Neural crest cell (in vitro differentiated cells): ENCODE data around the gene OR13C2. TPM values are rescaled to one million over a fixed set of nuclear protein-coding genes. Genes with fewer than 3 reads are reported as not detected.
"Not testable (repeated sequence)": the region's sequence is repeated elsewhere in the genome, so short reads cannot be mapped to it uniquely, and the experiment has no call there.

Experiments
- DNase-seq: peaks from one replicate; pipeline ENCODE4 v3.0.0; 2021; ENCODE audit warnings: low read depth, mixed read lengths, low spot score
- H3K27ac Mint-ChIP-seq: one replicate; pipeline ENCODE4 v1.8.0; 2021; ENCODE audit warnings: mild to moderate bottlenecking, mixed read lengths; ENCODE audit not compliant: unreplicated experiment
- H3K27me3 Mint-ChIP-seq: 2 replicates; pipeline ENCODE4 v1.8.0; 2021; ENCODE audit warnings: low read depth, mild to moderate bottlenecking, mixed read lengths
- H3K36me3 Mint-ChIP-seq: 2 replicates; pipeline ENCODE4 v1.8.0; 2021; ENCODE audit warnings: low read depth, mild to moderate bottlenecking, mixed read lengths
- H3K4me1 Mint-ChIP-seq: 2 replicates; pipeline ENCODE4 v1.8.0; 2021; ENCODE audit warnings: mixed read lengths
- H3K4me3 Mint-ChIP-seq: one replicate; pipeline ENCODE4 v1.8.0; 2021; ENCODE audit warnings: mild to moderate bottlenecking, mixed read lengths
- H3K9me3 Mint-ChIP-seq: 2 replicates; pipeline ENCODE4 v1.8.0; 2021; ENCODE audit warnings: mixed read lengths
- long read RNA-seq: library from polyadenylated mRNA; unstranded; transcript quantifications from one replicate; pipeline ENCODE4 v2.0.0, GENCODE V29; 2020
- total RNA-seq: library from RNA; stranded (reverse); gene quantifications from 2 replicates; pipeline ENCODE4 v1.2.1, GENCODE V29; 2021
- TF ChIP-seq, protein P1 (sequence below): fragments of 200-600 bp; sonication (generic); conservative IDR thresholded peaks from 2 replicates; pipeline ENCODE4 v1.5.0; 2021; ENCODE audit warnings: antibody characterized with exemption, mild to moderate bottlenecking

OR13C2 gene, protein sequence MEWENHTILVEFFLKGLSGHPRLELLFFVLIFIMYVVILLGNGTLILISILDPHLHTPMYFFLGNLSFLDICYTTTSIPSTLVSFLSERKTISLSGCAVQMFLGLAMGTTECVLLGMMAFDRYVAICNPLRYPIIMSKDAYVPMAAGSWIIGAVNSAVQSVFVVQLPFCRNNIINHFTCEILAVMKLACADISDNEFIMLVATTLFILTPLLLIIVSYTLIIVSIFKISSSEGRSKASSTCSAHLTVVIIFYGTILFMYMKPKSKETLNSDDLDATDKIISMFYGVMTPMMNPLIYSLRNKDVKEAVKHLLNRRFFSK
- not detected in 2 replicates for total RNA-seq
- long read RNA-seq = 0 reads

DNA sequence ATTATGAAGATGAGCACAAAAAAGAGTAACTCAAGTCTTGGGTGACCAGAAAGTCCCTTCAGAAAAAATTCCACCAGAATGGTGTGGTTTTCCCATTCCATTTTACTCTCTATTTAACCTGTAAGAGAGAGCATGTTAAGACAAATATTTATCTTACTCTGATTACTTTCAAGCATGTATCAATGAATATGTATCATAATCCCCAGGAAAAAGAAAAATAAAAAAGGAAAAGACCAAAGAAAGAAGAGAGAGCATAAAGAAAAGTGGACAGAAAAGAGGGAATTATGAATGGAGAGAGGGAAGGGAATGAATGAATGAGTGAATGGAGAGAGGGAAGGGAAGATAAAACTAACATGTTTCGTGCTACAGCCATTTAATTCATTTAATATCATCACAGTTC lies at the start of gene OR13C2:
TSS of gene OR13C2 (minus strand) at position 101 of the 400 bp plus-strand sequence. CDS start at position 101, 0 bp downstream.
- not testable (repeated sequence) for H3K4me1 Mint-ChIP-seq, H3K4me3 Mint-ChIP-seq, H3K36me3 Mint-ChIP-seq, DNase-seq, H3K27ac Mint-ChIP-seq, H3K9me3 Mint-ChIP-seq
- H3K27me3 Mint-ChIP-seq = peaks cover 29% of the 10 kb centered on the region

DNA sequence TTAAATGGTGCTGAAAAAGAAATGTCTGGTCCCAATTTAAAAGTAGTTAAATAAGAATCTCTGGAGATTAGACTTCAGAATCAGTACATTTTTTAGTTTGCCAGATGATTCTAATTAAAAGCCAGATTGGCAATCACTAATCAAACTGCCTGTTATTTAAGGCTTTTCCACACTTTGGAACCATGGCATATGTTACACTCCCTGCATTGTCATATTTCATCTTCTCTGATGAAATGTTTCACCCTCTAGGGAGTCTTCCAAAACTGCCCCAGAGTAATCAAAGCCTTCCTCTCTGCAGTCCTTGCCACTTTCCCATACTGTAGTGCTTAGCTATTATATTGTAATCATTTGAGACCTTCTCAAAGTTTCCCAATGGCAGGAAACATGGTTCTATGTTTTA lies 30.0 kb upstream of the OR13C2 start:
- Mint-ChIP-seq H3K4me1 (no peaks in the 10 kb centered on the region), H3K4me3 (no peak overlapping the region)

DNA sequence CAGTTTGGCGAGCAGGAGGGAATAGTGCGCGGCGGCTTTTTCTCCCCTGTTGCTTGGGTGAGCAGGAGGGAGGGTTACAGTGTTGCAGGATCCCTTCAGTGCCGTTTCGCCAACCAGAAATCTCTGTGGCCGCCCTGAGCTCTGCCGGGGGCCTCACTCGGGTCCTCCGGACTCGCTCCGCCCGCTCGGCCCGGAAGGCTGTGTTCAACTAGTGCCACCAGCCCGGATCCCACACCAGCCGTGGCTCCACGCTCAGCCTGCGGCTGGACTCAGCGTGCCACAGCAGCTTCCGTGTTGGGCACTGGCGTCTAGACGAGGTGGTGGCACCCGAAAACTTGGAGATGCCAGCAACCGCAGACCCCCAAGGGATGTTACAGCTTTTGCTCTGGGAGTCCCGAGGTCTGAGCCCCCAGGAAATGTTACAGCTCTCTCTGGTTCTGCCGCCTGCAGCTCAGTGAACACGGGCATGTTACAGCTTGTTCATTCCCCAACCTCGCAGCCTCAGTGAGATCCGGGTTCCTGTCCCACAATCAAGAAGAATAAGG lies 28.6 kb upstream of the OR13C2 start:
- Mint-ChIP-seq H3K36me3 (no peaks in the 10 kb centered on the region), H3K4me1 (no peaks in the 10 kb centered on the region)
- TF ChIP-seq, protein P1, sequence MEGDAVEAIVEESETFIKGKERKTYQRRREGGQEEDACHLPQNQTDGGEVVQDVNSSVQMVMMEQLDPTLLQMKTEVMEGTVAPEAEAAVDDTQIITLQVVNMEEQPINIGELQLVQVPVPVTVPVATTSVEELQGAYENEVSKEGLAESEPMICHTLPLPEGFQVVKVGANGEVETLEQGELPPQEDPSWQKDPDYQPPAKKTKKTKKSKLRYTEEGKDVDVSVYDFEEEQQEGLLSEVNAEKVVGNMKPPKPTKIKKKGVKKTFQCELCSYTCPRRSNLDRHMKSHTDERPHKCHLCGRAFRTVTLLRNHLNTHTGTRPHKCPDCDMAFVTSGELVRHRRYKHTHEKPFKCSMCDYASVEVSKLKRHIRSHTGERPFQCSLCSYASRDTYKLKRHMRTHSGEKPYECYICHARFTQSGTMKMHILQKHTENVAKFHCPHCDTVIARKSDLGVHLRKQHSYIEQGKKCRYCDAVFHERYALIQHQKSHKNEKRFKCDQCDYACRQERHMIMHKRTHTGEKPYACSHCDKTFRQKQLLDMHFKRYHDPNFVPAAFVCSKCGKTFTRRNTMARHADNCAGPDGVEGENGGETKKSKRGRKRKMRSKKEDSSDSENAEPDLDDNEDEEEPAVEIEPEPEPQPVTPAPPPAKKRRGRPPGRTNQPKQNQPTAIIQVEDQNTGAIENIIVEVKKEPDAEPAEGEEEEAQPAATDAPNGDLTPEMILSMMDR = no peak

More for the DNA sequence above, 30.0 kb upstream of the OR13C2 start:
- TF ChIP-seq, protein P1 = no peak
- peaks cover under 1% of the 10 kb centered on the region for H3K36me3 Mint-ChIP-seq
- peaks cover 5% of the 10 kb centered on the region for H3K27me3 Mint-ChIP-seq
- no peak overlapping the region for H3K27ac Mint-ChIP-seq
- peaks cover 20% of the 10 kb centered on the region for H3K9me3 Mint-ChIP-seq
- DNase-seq = no peak

DNA sequence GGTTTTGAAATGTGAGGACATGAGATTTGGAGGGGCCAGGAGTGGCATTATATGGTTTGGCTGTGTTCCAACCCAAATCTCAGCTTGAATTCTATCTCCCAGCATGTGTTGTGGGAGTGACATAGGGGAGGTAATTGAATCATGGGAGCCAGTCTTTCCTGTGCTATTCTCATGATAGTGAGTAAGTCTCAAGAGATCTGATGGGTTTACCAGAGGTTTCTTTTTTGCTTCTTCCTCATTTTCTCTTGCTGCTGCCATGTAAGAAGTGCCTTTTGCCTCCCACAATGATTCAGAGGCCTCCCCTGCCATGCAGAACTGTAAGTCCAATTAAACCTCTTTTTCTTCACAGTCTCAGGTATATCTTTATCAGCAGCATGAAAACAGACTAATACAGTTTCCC lies 20.5 kb upstream of the OR13C2 start:
- not testable (repeated sequence) for DNase-seq, H3K27me3 Mint-ChIP-seq, H3K4me3 Mint-ChIP-seq, H3K27ac Mint-ChIP-seq, H3K9me3 Mint-ChIP-seq, H3K4me1 Mint-ChIP-seq, H3K36me3 Mint-ChIP-seq

More for the DNA sequence above, 28.6 kb upstream of the OR13C2 start:
- Mint-ChIP-seq H3K4me3 (no peak overlapping the region), H3K27ac (no peak overlapping the region), H3K27me3 (peaks cover 5% of the 10 kb centered on the region), H3K9me3 (peaks cover 10% of the 10 kb centered on the region)
- DNase-seq = no peak

DNA sequence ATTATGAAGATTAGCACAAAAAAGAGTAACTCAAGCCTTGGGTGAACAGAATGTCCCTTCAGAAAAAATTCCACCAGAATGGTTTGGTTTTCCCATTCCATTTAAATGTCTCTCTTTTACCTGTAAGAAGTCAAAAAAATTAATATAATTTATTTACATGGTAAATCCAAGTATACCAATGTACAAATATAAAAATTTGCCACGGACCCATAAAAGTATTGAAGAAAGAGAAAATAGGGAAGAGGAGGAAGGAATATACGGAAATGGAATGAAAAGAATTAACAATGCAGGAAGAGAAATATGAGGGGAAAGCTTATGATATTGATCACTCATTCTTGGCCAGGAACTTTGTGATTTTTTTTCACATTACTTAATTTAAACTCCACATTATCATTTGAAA lies 12.7 kb upstream of the OR13C2 start, which contains the start of gene OR13C9:
TSS of gene OR13C9 (minus strand) at position 101 of the 400 bp plus-strand sequence. CDS start at position 101, 0 bp downstream.
- H3K9me3 Mint-ChIP-seq = no peaks in the 10 kb centered on the region
- DNase-seq = no peak
- TF ChIP-seq, protein P1 = no peak
- H3K27me3 Mint-ChIP-seq = peaks cover 19% of the 10 kb centered on the region
- H3K4me1 Mint-ChIP-seq = no peaks in the 10 kb centered on the region
- no peak within 1 kb of the TSS for H3K27ac Mint-ChIP-seq
- H3K36me3 Mint-ChIP-seq = no peaks in the 10 kb centered on the region
- H3K4me3 Mint-ChIP-seq = no peak within 1 kb of the TSS

DNA sequence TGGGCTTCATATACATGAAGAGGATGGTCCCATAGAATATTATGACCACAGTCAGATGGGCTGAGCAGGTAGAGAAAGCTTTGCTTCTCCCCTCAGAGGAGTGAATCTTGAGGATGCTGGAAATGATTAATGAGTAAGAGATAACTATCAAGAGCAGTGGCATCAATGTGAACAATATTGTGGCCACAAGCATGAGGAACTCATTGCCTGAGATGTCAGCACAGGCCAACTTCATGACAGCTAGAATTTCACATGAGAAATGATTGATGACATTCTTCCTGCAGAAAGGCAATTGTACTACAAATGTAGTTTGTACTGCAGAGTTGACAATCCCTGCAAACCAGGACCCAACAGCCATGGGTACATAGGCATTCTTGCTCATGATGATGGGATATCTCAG lies 12.0 kb upstream of the OR13C2 start:
- H3K9me3 Mint-ChIP-seq = no peaks in the 10 kb centered on the region
- peaks cover 21% of the 10 kb centered on the region for H3K27me3 Mint-ChIP-seq
- H3K4me1 Mint-ChIP-seq = no peaks in the 10 kb centered on the region
- H3K4me3 Mint-ChIP-seq = no peak overlapping the region
- TF ChIP-seq, protein P1 = no peak
- no peaks in the 10 kb centered on the region for H3K36me3 Mint-ChIP-seq
- no peak overlapping the region for H3K27ac Mint-ChIP-seq
- no peak for DNase-seq
